A549 (cell line): ENCODE measurements around the gene SPTB. TPM values are rescaled to one million over a fixed set of nuclear protein-coding genes. Genes with fewer than 3 reads are reported as not detected.

Source experiments
- ATAC-seq, 2 experiments: fragments of 200-7000 bp in 1 of 2; fragments of >200 bp in 1 of 2; cut with Nextera tagmentation in 1 of 2; cut with Tn5 transposase in 1 of 2; 3 replicates each; pipeline versions ENCODE4 v1.8.0 to v1.9.1; 2018 to 2020; ENCODE audit warnings: mild to moderate bottlenecking in 1 of 2, moderate library complexity in 1 of 2
- CTCF ChIA-PET: fragments of 300-600 bp; sonication (Branson Sonifier 250); formaldehyde crosslinking; extraction: SDS; loops from one replicate; lab custom pipeline; 2021; ENCODE audit warnings: antibody characterized with exemption, inconsistent platforms; lab: Yijun Ruan, JAX
- POLR2A ChIA-PET: fragments of 350-600 bp; formaldehyde crosslinking; extraction: SDS; loops from one replicate; lab custom pipeline; 2021; ENCODE audit warnings: antibody characterized with exemption, inconsistent platforms; lab: Yijun Ruan, JAX
- DNase-seq, 2 experiments: peaks; one replicate each; pipeline versions ENCODE4 v3.0.0 to v3.0.0-alpha.2; 2011 to 2016; ENCODE audit warnings: low read depth in 1 of 2, low spot score in 1 of 2
- FAIRE-seq: peaks from 2 replicates; lab custom pipeline; 2011; peaks lifted over from hg19 to GRCh38; lab: Jason Lieb, UNC
- H3K27ac ChIP-seq, 2 experiments: fragments of >200 bp; sonication (Bioruptor Twin); formaldehyde crosslinking; 3 replicates each; pipeline ENCODE4 v1.5.1; 2016 to 2017
- H3K4me1 ChIP-seq: fragments of >200 bp; sonication (Bioruptor Twin); formaldehyde crosslinking; 3 replicates; pipeline ENCODE4 v1.6.1; 2016
- H3K4me2 ChIP-seq: fragments of >200 bp; sonication (Bioruptor Twin); formaldehyde crosslinking; 3 replicates; pipeline ENCODE4 v1.6.1; 2016
- H3K4me3 ChIP-seq: fragments of >200 bp; sonication (Bioruptor Twin); formaldehyde crosslinking; 3 replicates; pipeline ENCODE4 v1.5.1; 2016
- H3K9me3 ChIP-seq: fragments of >200 bp; sonication (Bioruptor Twin); formaldehyde crosslinking; 3 replicates; pipeline ENCODE4 v1.6.1; 2016
- CBX2 ChIP-seq: fragments of 200-600 bp; sonication (generic); IDR thresholded peaks from 2 replicates; pipeline ENCODE4 v1.6.1; 2016; ENCODE audit warnings: low read depth, mild to moderate bottlenecking, borderline replicate concordance
- CBX8 ChIP-seq: fragments of 200-600 bp; sonication (generic); IDR thresholded peaks from 2 replicates; pipeline ENCODE4 v1.6.1; 2016
- CEBPB ChIP-seq, 2 experiments: fragments of >200 bp in 1 of 2; sonication (Bioruptor Twin) in 1 of 2; formaldehyde crosslinking in 1 of 2; IDR thresholded peaks; 2 replicates each; pipeline ENCODE4 v1.6.1; 2012 to 2016
- CHD2 ChIP-seq: fragments of 150-350 bp; IDR thresholded peaks from 2 replicates; pipeline ENCODE4 v1.6.1; 2014; ENCODE audit warnings: low read length; ENCODE audit not compliant: partially characterized antibody
- CHD4 ChIP-seq: fragments of 200-600 bp; sonication (generic); IDR thresholded peaks from 2 replicates; pipeline ENCODE4 v1.6.1; 2016; ENCODE audit warnings: antibody characterized with exemption, mild to moderate bottlenecking, borderline replicate concordance
- EHMT2 ChIP-seq: fragments of 200-600 bp; sonication (generic); IDR thresholded peaks from 2 replicates; pipeline ENCODE4 v1.6.1; 2016; ENCODE audit warnings: antibody characterized with exemption, low read depth, mild to moderate bottlenecking, moderate library complexity
- EP300 ChIP-seq, 2 experiments: fragments of >200 bp; sonication (Bioruptor Twin); formaldehyde crosslinking; IDR thresholded peaks; 2 replicates in 1 of 2; 3 replicates in 1 of 2; pipeline ENCODE4 v1.6.1; 2016 to 2017
- ESRRA ChIP-seq: fragments of 150-350 bp; IDR thresholded peaks from 2 replicates; pipeline ENCODE4 v1.6.1; 2014; ENCODE audit warnings: mild to moderate bottlenecking, low read length, borderline replicate concordance
- FOSL2 ChIP-seq, 2 experiments: fragments of 450-650 bp in 1 of 2; fragments of >200 bp in 1 of 2; sonication (Bioruptor Twin) in 1 of 2; formaldehyde crosslinking; IDR thresholded peaks; 2 replicates each; pipeline versions ENCODE4 v1.5.0 to v1.6.1; 2016 to 2020; ENCODE audit warnings: mild to moderate bottlenecking in 1 of 2, moderate library complexity in 1 of 2
- HDAC2 ChIP-seq: fragments of 200-600 bp; sonication (generic); IDR thresholded peaks from 2 replicates; pipeline ENCODE4 v1.6.1; 2016
- HES2 ChIP-seq: fragments of >200 bp; sonication (Bioruptor Twin); formaldehyde crosslinking; IDR thresholded peaks from 2 replicates; pipeline ENCODE4 v1.6.1; 2016
- HMGXB4 ChIP-seq: fragments of 250-450 bp; sonication (Bioruptor Pico); IDR thresholded peaks from 2 replicates; pipeline ENCODE4 v1.5.0; 2021; ENCODE audit warnings: mild to moderate bottlenecking, moderate library complexity, borderline replicate concordance
- HOXA7 ChIP-seq: fragments of 250-450 bp; sonication (Bioruptor Pico); IDR thresholded peaks from 2 replicates; pipeline ENCODE4 v1.5.0; 2020; ENCODE audit warnings: mild to moderate bottlenecking, moderate library complexity
- HOXB5 ChIP-seq: fragments of 250-450 bp; sonication (Bioruptor Pico); IDR thresholded peaks from 2 replicates; pipeline ENCODE4 v1.5.0; 2020; ENCODE audit warnings: mild to moderate bottlenecking, moderate library complexity
- JUN ChIP-seq, 2 experiments: fragments of >200 bp; sonication (Bioruptor Twin); formaldehyde crosslinking; IDR thresholded peaks; 2 replicates in 1 of 2; 3 replicates in 1 of 2; pipeline ENCODE4 v1.6.1; 2016 to 2017
- MAFK ChIP-seq: fragments of 450-650 bp; IDR thresholded peaks from 2 replicates; pipeline ENCODE4 v1.6.1; 2014; ENCODE audit not compliant: partially characterized antibody
- MAZ ChIP-seq: fragments of 150-350 bp; IDR thresholded peaks from 2 replicates; pipeline ENCODE4 v1.6.1; 2014; ENCODE audit warnings: antibody characterized with exemption, low read depth, low read length, borderline replicate concordance
- NFE2L2 ChIP-seq: fragments of 150-350 bp; conservative IDR thresholded peaks from 2 replicates; pipeline ENCODE4 v1.6.1; 2014; ENCODE audit warnings: low read length
- NPAS2 ChIP-seq: fragments of 250-450 bp; sonication (Bioruptor Pico); IDR thresholded peaks from 2 replicates; pipeline ENCODE4 v1.8.0; 2022; ENCODE audit warnings: mild to moderate bottlenecking, moderate library complexity, borderline replicate concordance
- RAD21 ChIP-seq, 2 experiments: fragments of >200 bp in 1 of 2; sonication (Bioruptor Twin) in 1 of 2; formaldehyde crosslinking in 1 of 2; IDR thresholded peaks in 1 of 2; conservative IDR thresholded peaks in 1 of 2; 2 replicates in 1 of 2; 3 replicates in 1 of 2; pipeline ENCODE4 v1.6.1; 2012 to 2018; ENCODE audit warnings: inconsistent platforms in 1 of 2
- RCOR1 ChIP-seq: fragments of 150-350 bp; IDR thresholded peaks from 2 replicates; pipeline ENCODE4 v1.6.1; 2014; ENCODE audit warnings: antibody characterized with exemption, low read length, low read depth
- RFX5 ChIP-seq: fragments of 450-650 bp; IDR thresholded peaks from 2 replicates; pipeline ENCODE4 v1.7.1; 2014; ENCODE audit warnings: antibody characterized with exemption, mild to moderate bottlenecking, moderate library complexity
- SREBF2 ChIP-seq: fragments of 450-650 bp; IDR thresholded peaks from 2 replicates; pipeline ENCODE4 v1.6.1; 2014; ENCODE audit warnings: mild to moderate bottlenecking, moderate library complexity
- TFCP2L1 ChIP-seq: fragments of 250-450 bp; sonication (Bioruptor Pico); IDR thresholded peaks from 2 replicates; pipeline ENCODE4 v1.5.0; 2021; ENCODE audit warnings: mild to moderate bottlenecking
- WGBS: methylation state at CpG from one replicate; pipeline ENCODE4 v1.1.6; 2017; ENCODE audit errors: missing lambda C conversion rate; 5-methylcytosine and 5-hydroxymethylcytosine counted together
- polyA plus RNA-seq, 4 experiments: library from polyadenylated mRNA; depleted of rRNA in 3 of 4; stranded (reverse); fragments of >200 nt; fragmentation: RNase III in 1 of 4; extraction: RNeasy Plus Mini Kit Qiagen cat#74134 plus additional on column Dnase treatment in 1 of 4; gene quantifications; 2 replicates in 3 of 4; 3 replicates in 1 of 4; pipeline ENCODE4 v1.2.3, GENCODE V29; 2011 to 2017

SPTB gene
- polyA plus RNA-seq, 2 of the 4 experiments (the other 2 are of a cell fraction): 0.27 to 2.1 TPM

- TF ChIP-seq CEBPB (IDR thresholded peaks at IDR 0.05) (no peak), RCOR1 (no peak)
- TF ChIP-seq, all 56 proteins: peak for 0
Measured at GRCh38 chr14:64795921-64796320, 83.8 kb downstream of the SPTB start (continued).

- WGBS: 81% methylated on average over 16 of the region's 16 CpGs
- Histone ChIP-seq H3K4me2 (no peak overlapping the region), H3K9me3 (no peaks in the 10 kb centered on the region), H3K27ac (no peak overlapping the region), H3K4me1 (peaks cover 11% of the 10 kb centered on the region), H3K4me3 (no peak overlapping the region)
- TF ChIP-seq HOXB5 (CRISPR knock-in tag) (no peak), CHD4 (no peak), CBX2 (no peak), SREBF2 (no peak), NFE2L2 (no peak), HOXA7 (CRISPR knock-in tag) (no peak), EHMT2 (no peak), HDAC2 (no peak), HES2 (no peak), JUN (IDR thresholded peaks at IDR 0.05) (no peak), CHD2 (no peak), FOSL2 (IDR thresholded peaks at IDR 0.05) (no peak), FOSL2 (CRISPR knock-in tag; IDR thresholded peaks at IDR 0.05) (no peak), TFCP2L1 (CRISPR knock-in tag) (no peak), MAFK (no peak), HMGXB4 (CRISPR knock-in tag) (no peak), EP300 (IDR thresholded peaks at IDR 0.05) (no peak), CBX8 (no peak), NPAS2 (CRISPR knock-in tag) (no peak)
- DNase-seq (no peak), ATAC-seq (no peak), FAIRE-seq (no peak)
- CTCF ChIA-PET: interaction anchor here (0.8 to 5.7 kb wide), 8 partner anchors 9 to 96 kb away, joined by 3 to 52 read pairs (median 4); no protein-coding TSS in a partner anchor
- POLR2A ChIA-PET: no interaction called here
Measured at GRCh38 chr14:64795211-64795610, 84.5 kb downstream of the SPTB start.

GRCh38 chr14:64792871-64793560 is 86.7 kb downstream of the SPTB start:
- ChIA-PET POLR2A (no interaction called here), CTCF (interaction anchor here (0.8 to 14.3 kb wide), 10 partner anchors 8 to 118 kb away, joined by 3 to 139 read pairs (median 4); no protein-coding TSS in a partner anchor)
- H3K4me1 ChIP-seq: peaks cover 25% of the 10 kb centered on the region
- H3K9me3 ChIP-seq: no peaks in the 10 kb centered on the region
- H3K27ac ChIP-seq: no peak overlapping the region
- H3K4me3 ChIP-seq: no peak overlapping the region
- DNase-seq: no peak
- ATAC-seq: no peak
- H3K4me2 ChIP-seq: no peak overlapping the region
- WGBS: 90% methylated on average over 26 of the region's 26 CpGs
- TF ChIP-seq MAZ: no peak
- TF ChIP-seq RAD21 (conservative IDR thresholded peaks at IDR 0.05 in 1 of 2, IDR thresholded peaks at IDR 0.05 in 1 of 2): no peak
- no peak for TF ChIP-seq RFX5
- no peak for TF ChIP-seq ESRRA
- no peak for FAIRE-seq
